ENCODE measurements around the gene PDE4D.

PDE4D gene

GRCh38 chr5:59721741-59722140, 171.8 kb downstream of the PDE4D start:
- H3K36me3 Mint-ChIP-seq (ENCODE audit: low read depth): no peaks in the 10 kb centered on the region
- intact Hi-C loops (cut with micrococcal nuclease): loop anchor here (5.0 kb wide), 1 partner anchor 329 kb away; no protein-coding TSS in a partner anchor
- no peak overlapping the region for H3K27ac Mint-ChIP-seq
- H3K9me3 Mint-ChIP-seq: no peaks in the 10 kb centered on the region
- no peaks in the 10 kb centered on the region for H3K4me1 Mint-ChIP-seq (ENCODE audit: low read depth)
- no peaks in the 10 kb centered on the region for H3K27me3 Mint-ChIP-seq
- H3K4me3 Mint-ChIP-seq: no peak overlapping the region

GRCh38 chr5:59720063-59720462, 173.5 kb downstream of the PDE4D start:
- Mint-ChIP-seq H3K27ac (no peak overlapping the region), H3K9me3 (no peaks in the 10 kb centered on the region), H3K4me3 (no peak overlapping the region), H3K4me1 (ENCODE audit: low read depth) (no peaks in the 10 kb centered on the region), H3K27me3 (no peaks in the 10 kb centered on the region), H3K36me3 (ENCODE audit: low read depth) (no peaks in the 10 kb centered on the region)
- intact Hi-C loops (cut with micrococcal nuclease): loop anchor here (5.0 kb wide), 1 partner anchor 328 kb away; no protein-coding TSS in a partner anchor

- H3K27ac Mint-ChIP-seq: no peak overlapping the region
- no peaks in the 10 kb centered on the region for H3K36me3 Mint-ChIP-seq (ENCODE audit: low read depth)
- H3K4me3 Mint-ChIP-seq: no peak overlapping the region
- peaks cover 9% of the 10 kb centered on the region for H3K9me3 Mint-ChIP-seq
- H3K4me1 Mint-ChIP-seq (ENCODE audit: low read depth): no peaks in the 10 kb centered on the region
- no peaks in the 10 kb centered on the region for H3K27me3 Mint-ChIP-seq
- intact Hi-C loops (cut with micrococcal nuclease): no loop called here
These were observed 176.5 kb downstream of the PDE4D start for GRCh38 chr5:59716966-59717500.

GRCh38 chr5:59716029-59716428, 177.5 kb downstream of the PDE4D start:
- Mint-ChIP-seq H3K4me3 (no peak overlapping the region), H3K27ac (no peak overlapping the region), H3K36me3 (ENCODE audit: low read depth) (no peaks in the 10 kb centered on the region), H3K27me3 (no peaks in the 10 kb centered on the region), H3K4me1 (ENCODE audit: low read depth) (no peaks in the 10 kb centered on the region), H3K9me3 (peaks cover 9% of the 10 kb centered on the region)
- intact Hi-C loops (cut with micrococcal nuclease): no loop called here

GRCh38 chr5:59715228-59715627, 178.3 kb downstream of the PDE4D start:
- no peak overlapping the region for H3K4me3 Mint-ChIP-seq
- H3K4me1 Mint-ChIP-seq (ENCODE audit: low read depth): no peaks in the 10 kb centered on the region
- H3K36me3 Mint-ChIP-seq (ENCODE audit: low read depth): no peaks in the 10 kb centered on the region
- H3K9me3 Mint-ChIP-seq: peaks cover 9% of the 10 kb centered on the region
- H3K27me3 Mint-ChIP-seq: no peaks in the 10 kb centered on the region
- H3K27ac Mint-ChIP-seq: no peak overlapping the region
- intact Hi-C loops (cut with micrococcal nuclease): no loop called here

- no peak overlapping the region for H3K27ac Mint-ChIP-seq
- peaks cover 9% of the 10 kb centered on the region for H3K9me3 Mint-ChIP-seq
- no peaks in the 10 kb centered on the region for H3K27me3 Mint-ChIP-seq
- intact Hi-C loops (cut with micrococcal nuclease): no loop called here
- no peaks in the 10 kb centered on the region for H3K36me3 Mint-ChIP-seq (ENCODE audit: low read depth)
- no peaks in the 10 kb centered on the region for H3K4me1 Mint-ChIP-seq (ENCODE audit: low read depth)
- no peak overlapping the region for H3K4me3 Mint-ChIP-seq
These were observed 180.1 kb downstream of the PDE4D start for GRCh38 chr5:59713498-59713844.

GRCh38 chr5:59712836-59713497, 180.6 kb downstream of the PDE4D start:
- Mint-ChIP-seq H3K27me3 (no peaks in the 10 kb centered on the region), H3K36me3 (ENCODE audit: low read depth) (no peaks in the 10 kb centered on the region), H3K4me1 (ENCODE audit: low read depth) (no peaks in the 10 kb centered on the region), H3K4me3 (no peak overlapping the region), H3K27ac (no peak overlapping the region), H3K9me3 (peaks cover 9% of the 10 kb centered on the region)
- intact Hi-C loops (cut with micrococcal nuclease): no loop called here

- H3K36me3 Mint-ChIP-seq (ENCODE audit: low read depth): no peaks in the 10 kb centered on the region
These were observed 182.2 kb downstream of the PDE4D start for GRCh38 chr5:59711310-59711709.

GRCh38 chr5:59709846-59710245, 183.7 kb downstream of the PDE4D start:
- Mint-ChIP-seq H3K9me3 (peaks cover 9% of the 10 kb centered on the region), H3K4me3 (no peak overlapping the region), H3K36me3 (ENCODE audit: low read depth) (no peaks in the 10 kb centered on the region), H3K4me1 (ENCODE audit: low read depth) (no peaks in the 10 kb centered on the region), H3K27me3 (no peaks in the 10 kb centered on the region), H3K27ac (no peak overlapping the region)
- intact Hi-C loops (cut with micrococcal nuclease): no loop called here

More at GRCh38 chr5:59711310-59711709, 182.2 kb downstream of the PDE4D start:
- H3K27me3 Mint-ChIP-seq: no peaks in the 10 kb centered on the region
- no peak overlapping the region for H3K27ac Mint-ChIP-seq
- intact Hi-C loops (cut with micrococcal nuclease): no loop called here
- H3K4me1 Mint-ChIP-seq (ENCODE audit: low read depth): no peaks in the 10 kb centered on the region
- no peak overlapping the region for H3K4me3 Mint-ChIP-seq
- peaks cover 9% of the 10 kb centered on the region for H3K9me3 Mint-ChIP-seq

GRCh38 chr5:59709346-59709821, 184.1 kb downstream of the PDE4D start:
- Mint-ChIP-seq H3K27me3 (no peaks in the 10 kb centered on the region), H3K27ac (no peak overlapping the region), H3K36me3 (ENCODE audit: low read depth) (no peaks in the 10 kb centered on the region), H3K9me3 (peaks cover 9% of the 10 kb centered on the region), H3K4me1 (ENCODE audit: low read depth) (no peaks in the 10 kb centered on the region), H3K4me3 (no peak overlapping the region)
- intact Hi-C loops (cut with micrococcal nuclease): no loop called here

- Mint-ChIP-seq H3K36me3 (ENCODE audit: low read depth) (no peaks in the 10 kb centered on the region), H3K27me3 (no peaks in the 10 kb centered on the region), H3K4me1 (ENCODE audit: low read depth) (no peaks in the 10 kb centered on the region), H3K4me3 (no peak overlapping the region), H3K9me3 (no peaks in the 10 kb centered on the region), H3K27ac (no peak overlapping the region)
- intact Hi-C loops (cut with micrococcal nuclease): no loop called here
These were observed 188.6 kb downstream of the PDE4D start for GRCh38 chr5:59704936-59705335.

- Mint-ChIP-seq H3K27ac (no peak overlapping the region), H3K27me3 (no peaks in the 10 kb centered on the region), H3K4me3 (no peak overlapping the region), H3K4me1 (ENCODE audit: low read depth) (no peaks in the 10 kb centered on the region), H3K36me3 (ENCODE audit: low read depth) (no peaks in the 10 kb centered on the region), H3K9me3 (no peaks in the 10 kb centered on the region)
- intact Hi-C loops (cut with micrococcal nuclease): no loop called here
These were observed 189.7 kb downstream of the PDE4D start for GRCh38 chr5:59703789-59704188.

- H3K4me1 Mint-ChIP-seq (ENCODE audit: low read depth): no peaks in the 10 kb centered on the region
- no peaks in the 10 kb centered on the region for H3K36me3 Mint-ChIP-seq (ENCODE audit: low read depth)
- intact Hi-C loops (cut with micrococcal nuclease): no loop called here
- no peaks in the 10 kb centered on the region for H3K9me3 Mint-ChIP-seq
- no peaks in the 10 kb centered on the region for H3K27me3 Mint-ChIP-seq
- no peak overlapping the region for H3K4me3 Mint-ChIP-seq
- H3K27ac Mint-ChIP-seq: no peak overlapping the region
These were observed 195.0 kb downstream of the PDE4D start for GRCh38 chr5:59698207-59699178.

GRCh38 chr5:59694411-59694810, 199.1 kb downstream of the PDE4D start:
- no peaks in the 10 kb centered on the region for H3K27me3 Mint-ChIP-seq
- no peaks in the 10 kb centered on the region for H3K9me3 Mint-ChIP-seq

More at GRCh38 chr5:59694411-59694810, 199.1 kb downstream of the PDE4D start:
- no peaks in the 10 kb centered on the region for H3K4me1 Mint-ChIP-seq (ENCODE audit: low read depth)
- intact Hi-C loops (cut with micrococcal nuclease): no loop called here
- H3K27ac Mint-ChIP-seq: no peak overlapping the region
- no peaks in the 10 kb centered on the region for H3K36me3 Mint-ChIP-seq (ENCODE audit: low read depth)
- H3K4me3 Mint-ChIP-seq: no peak overlapping the region

Data from dendritic cell treated with granulocyte-macrophage colony-stimulating factor and Interleukin-4, amounts not matched to agents 40 ng/mL and 50 ng/mL, for 4 days (primary cell).